ENCODE data around the gene ISY1.
A peak's percentile ranks its signal among the peaks of the same experiment; 100 is the strongest.
"Not testable (repeated sequence)": the region's sequence is repeated elsewhere in the genome, so short reads cannot be mapped to it uniquely, and the experiment has no call there.

The ISY1 gene

GRCh38 chr3:129160891-129161859, at the start of gene ISY1:
TSS of gene ISY1 (minus strand) at chr3:129161063. CDS start at chr3:129160975, 88 bp downstream.
- DNase-seq (ENCODE audit: extremely low spot score, insufficient read length, low read depth) (peak; percentile 90), FAIRE-seq (peak; percentile 94)

- no peak for FAIRE-seq
Measured at GRCh38 chr3:129207479-129207878, 46.6 kb upstream of the ISY1 start.

DNA sequence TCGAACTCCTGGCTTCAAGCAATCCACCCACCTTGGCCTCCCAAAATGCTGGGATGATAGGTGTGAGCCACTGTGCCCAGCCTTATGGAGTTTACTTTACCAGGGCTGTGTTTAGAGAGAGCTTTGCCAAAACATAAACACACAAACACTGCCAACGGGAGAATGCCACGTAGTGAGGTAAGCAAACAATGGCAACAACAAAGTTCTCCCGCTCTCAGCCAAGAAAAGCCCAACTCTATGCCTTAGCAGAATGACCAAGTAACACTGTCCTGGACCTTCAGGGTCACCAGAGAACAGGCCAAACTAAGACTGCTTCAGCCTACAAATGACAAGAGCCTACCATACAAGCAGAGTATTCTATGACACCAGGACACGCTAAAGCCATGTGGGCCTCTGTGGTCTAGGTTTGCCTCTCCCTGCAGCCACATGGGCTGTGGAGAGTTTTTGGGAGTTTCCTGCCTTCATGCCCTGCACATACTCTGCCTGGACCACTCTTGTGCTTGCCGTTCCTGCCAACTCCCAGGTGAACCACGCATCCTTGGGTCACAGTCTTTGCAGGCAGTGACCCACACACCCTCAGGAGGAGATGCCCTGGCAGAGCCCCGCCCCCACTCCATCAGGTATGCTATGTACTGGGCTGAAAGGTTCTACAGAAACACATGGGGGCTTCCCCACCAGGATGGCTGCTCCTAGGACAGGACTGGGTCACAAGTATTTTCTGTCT, 44.4 kb upstream of the ISY1 start:
- DNase-seq (ENCODE audit: extremely low spot score, insufficient read length, low read depth) = no peak
- FAIRE-seq = no peak

More at GRCh38 chr3:129207479-129207878, 46.6 kb upstream of the ISY1 start:
- no peak for DNase-seq (ENCODE audit: extremely low spot score, insufficient read length, low read depth)

- DNase-seq (ENCODE audit: extremely low spot score, insufficient read length, low read depth) (no peak), FAIRE-seq (no peak)
Measured at GRCh38 chr3:129204473-129204872, 43.6 kb upstream of the ISY1 start.

DNA sequence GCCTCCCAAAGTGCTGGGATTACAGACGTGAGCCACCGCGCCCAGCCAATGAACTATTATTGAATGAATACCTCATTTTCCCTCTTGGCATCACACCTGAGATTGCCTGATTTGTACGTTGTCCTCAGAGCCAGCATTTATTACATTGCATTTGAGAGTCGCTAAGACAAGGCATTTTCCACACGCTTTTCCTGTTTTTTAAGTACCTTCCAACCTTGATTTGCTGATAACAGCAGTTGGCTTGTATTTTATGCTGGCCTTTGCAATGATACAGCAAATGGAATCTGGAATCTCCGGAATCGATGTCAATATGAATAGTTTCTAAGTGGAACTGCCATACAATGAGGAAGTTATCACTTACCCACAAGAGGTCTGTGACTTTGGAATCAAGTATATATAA, 38.5 kb upstream of the ISY1 start:
- FAIRE-seq = no peak
- no peak for DNase-seq (ENCODE audit: extremely low spot score, insufficient read length, low read depth)

- DNase-seq (ENCODE audit: extremely low spot score, insufficient read length, low read depth) (no peak), FAIRE-seq (no peak)
Measured at GRCh38 chr3:129197321-129197720, 36.5 kb upstream of the ISY1 start.

GRCh38 chr3:129196601-129197000, 35.7 kb upstream of the ISY1 start:
- FAIRE-seq (no peak), DNase-seq (ENCODE audit: extremely low spot score, insufficient read length, low read depth) (no peak)

GRCh38 chr3:129195731-129196256, 34.9 kb upstream of the ISY1 start:
- FAIRE-seq = no peak
- DNase-seq (ENCODE audit: extremely low spot score, insufficient read length, low read depth) = no peak

DNA sequence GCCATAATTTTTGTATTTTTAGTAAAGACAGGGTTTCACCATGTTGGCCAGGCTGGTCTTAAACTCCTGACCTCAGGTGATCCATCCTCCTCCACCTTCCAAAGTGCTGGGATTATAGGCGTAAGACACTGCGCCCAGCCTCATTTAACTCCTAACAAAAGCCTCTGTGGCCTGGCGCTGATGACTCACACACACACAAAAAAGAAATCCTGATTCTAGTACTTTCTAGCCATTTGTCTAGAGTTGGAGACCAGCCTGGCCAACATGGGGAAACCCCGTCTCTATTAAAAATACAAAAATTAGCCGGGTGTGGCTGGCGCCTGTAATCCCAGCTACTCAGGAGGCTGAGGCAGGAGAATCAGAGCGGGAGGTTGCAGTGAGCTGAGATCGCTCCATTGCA, 28.9 kb upstream of the ISY1 start:
- not testable (repeated sequence) for DNase-seq (ENCODE audit: extremely low spot score, insufficient read length, low read depth); FAIRE-seq

DNA sequence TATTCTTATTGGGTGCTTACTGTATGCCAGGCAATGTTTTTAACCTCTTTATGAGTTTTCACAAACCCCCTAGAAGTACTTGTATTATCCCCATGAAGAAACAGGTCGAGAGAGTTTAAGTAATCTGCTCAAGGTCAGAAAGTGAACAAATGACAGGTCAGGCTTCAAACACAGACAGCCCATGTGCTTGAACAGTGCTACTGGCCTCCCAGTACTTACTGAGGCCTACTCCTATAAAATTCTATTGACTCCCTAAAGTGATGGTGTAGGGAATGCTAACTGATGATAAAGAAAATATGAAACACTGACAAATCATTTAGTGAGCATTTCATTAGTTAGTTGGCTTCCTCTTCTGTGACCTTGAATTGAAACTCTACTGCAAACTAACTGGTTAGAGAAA, 27.0 kb upstream of the ISY1 start:
- no peak for FAIRE-seq
- no peak for DNase-seq (ENCODE audit: extremely low spot score, insufficient read length, low read depth)

- no peak for FAIRE-seq
Measured at GRCh38 chr3:129185783-129186182, 24.9 kb upstream of the ISY1 start.

GRCh38 chr3:129184784-129185542, 24.1 kb upstream of the ISY1 start:
- FAIRE-seq; DNase-seq (ENCODE audit: extremely low spot score, insufficient read length, low read depth): not testable (repeated sequence)

More at GRCh38 chr3:129185783-129186182, 24.9 kb upstream of the ISY1 start:
- no peak for DNase-seq (ENCODE audit: extremely low spot score, insufficient read length, low read depth)

GRCh38 chr3:129184396-129184657, 23.5 kb upstream of the ISY1 start:
- FAIRE-seq = peak; percentile 39
- DNase-seq (ENCODE audit: extremely low spot score, insufficient read length, low read depth) = no peak

DNA sequence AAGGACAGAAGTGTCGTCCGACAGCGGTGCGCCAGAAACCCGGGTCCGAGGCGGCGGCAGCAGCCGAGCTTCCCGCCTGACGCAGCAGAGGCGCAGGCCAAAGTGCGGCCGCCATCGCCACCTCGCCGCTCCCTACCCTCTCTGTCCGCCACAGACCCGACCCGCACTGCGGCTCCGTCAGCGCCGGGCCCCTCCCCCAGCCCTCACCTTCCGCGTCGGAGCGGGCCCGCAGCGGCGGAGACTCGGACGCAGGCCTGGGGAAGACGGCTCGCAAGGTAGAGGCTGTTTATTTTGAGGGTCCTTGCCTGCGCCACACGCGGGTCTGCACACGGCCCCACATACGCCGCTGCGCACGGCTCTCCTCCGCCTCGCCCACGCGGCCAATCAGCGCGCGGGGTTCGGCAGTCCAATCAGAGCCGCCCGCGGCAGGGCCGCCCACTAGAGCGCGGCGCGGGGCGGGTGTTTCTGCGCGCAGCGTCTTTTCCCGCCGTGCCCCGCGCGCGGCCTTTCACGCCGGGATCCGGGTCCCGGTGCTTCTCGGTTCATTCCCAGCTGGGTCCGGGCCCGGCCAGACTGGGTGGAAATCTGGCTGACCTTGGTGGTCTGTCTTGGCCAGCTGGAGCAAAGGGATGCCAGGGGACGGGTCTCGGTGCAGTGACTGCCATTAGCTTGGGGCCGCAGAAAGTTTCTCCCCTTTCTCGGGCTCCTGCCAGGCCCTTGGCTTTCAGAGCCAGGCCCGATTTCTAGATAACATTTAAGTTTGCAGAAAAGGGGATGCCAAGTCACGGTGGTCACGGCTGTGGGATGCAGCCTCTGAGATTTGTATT, 22.9 kb upstream of the ISY1 start, which contains the start of gene CNBP:
CNBP (minus strand) TSS at position 328 of the 827 bp plus-strand sequence. CDS start 12,139 bp downstream, outside the sequence.
- DNase-seq (ENCODE audit: extremely low spot score, insufficient read length, low read depth) = peak; percentile 96
- peak; percentile 88 for FAIRE-seq

- DNase-seq (ENCODE audit: extremely low spot score, insufficient read length, low read depth) = no peak
- peak; percentile 46 for FAIRE-seq
Measured at GRCh38 chr3:129182390-129183185, 21.7 kb upstream of the ISY1 start.

DNA sequence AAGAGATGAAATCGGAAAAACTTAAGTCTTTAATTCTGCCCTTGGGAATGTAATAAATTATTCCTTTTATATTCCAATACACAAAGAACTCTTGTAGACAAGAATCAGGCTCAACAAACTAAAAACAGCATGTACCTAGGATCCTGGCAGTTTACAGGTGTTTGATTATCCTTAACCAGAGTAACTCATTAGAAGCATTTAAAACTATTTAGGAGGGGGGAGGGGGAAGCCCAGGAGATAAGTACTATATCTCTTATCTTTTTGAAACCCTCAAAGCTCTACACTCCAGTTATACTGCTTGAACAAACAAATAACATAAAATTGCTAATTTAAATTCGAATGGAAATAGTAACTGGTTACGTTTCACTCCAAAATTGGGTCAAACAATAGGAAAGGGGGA, 21.0 kb upstream of the ISY1 start:
- FAIRE-seq (no peak), DNase-seq (ENCODE audit: extremely low spot score, insufficient read length, low read depth) (no peak)

DNA sequence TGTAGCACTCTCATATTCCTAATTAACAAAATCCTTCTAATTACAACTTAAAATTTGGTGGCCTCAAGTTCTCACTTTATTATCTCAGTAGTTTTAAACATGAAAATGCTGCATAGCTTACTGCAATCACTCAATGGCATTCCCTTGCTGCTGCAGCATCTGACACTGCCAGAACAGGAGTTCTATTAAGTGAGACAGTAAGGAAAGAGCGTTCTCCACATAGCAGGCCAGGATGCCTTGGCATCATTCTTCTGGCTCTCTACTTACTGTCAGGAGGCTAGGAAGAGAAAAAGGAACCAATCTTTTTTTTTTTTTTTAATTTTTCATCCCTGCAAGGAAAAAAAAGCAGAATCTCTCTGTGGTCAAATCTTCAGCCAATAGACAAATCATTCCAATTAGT, 19.6 kb upstream of the ISY1 start:
- FAIRE-seq = no peak

GRCh38 chr3:129176051-129176450, 15.2 kb upstream of the ISY1 start:
- DNase-seq (ENCODE audit: extremely low spot score, insufficient read length, low read depth) (no peak), FAIRE-seq (no peak)

More for the DNA sequence above, 19.6 kb upstream of the ISY1 start:
- DNase-seq (ENCODE audit: extremely low spot score, insufficient read length, low read depth) = no peak
